K562 (cell line): ENCODE measurements around the gene PADI4. TPM values are rescaled to one million over a fixed set of nuclear protein-coding genes. Genes with fewer than 3 reads are reported as not detected.
A peak's percentile ranks its signal among the peaks of the same experiment; 100 is the strongest.

Experiments
- ATAC-seq: fragments of 200-7000 bp; cut with Tn5 transposase; 3 replicates; pipeline ENCODE4 v1.9.1; 2020; ENCODE audit warnings: moderate library complexity
- BruUV-seq: library from RNA; stranded (reverse); fragments of 400-500 nt; replicated peaks from 2 replicates; lab custom pipeline; 2021; lab: Mats Ljungman, UMichigan
- CTCF ChIA-PET: fragments of 300-600 bp; formaldehyde crosslinking; extraction: SDS; loops from one replicate; lab custom pipeline; 2021; ENCODE audit warnings: low intra/inter-chr PET ratio; lab: Yijun Ruan, JAX
- POLR2A ChIA-PET: fragments of 300-600, 350-650 bp; sonication (Branson Sonifier 250); formaldehyde crosslinking; extraction: SDS; loops from one replicate; lab custom pipeline; 2021; ENCODE audit warnings: antibody characterized with exemption, inconsistent platforms; lab: Yijun Ruan, JAX
- DNase-seq, 4 experiments: peaks; one replicate each; pipeline versions ENCODE4 v3.0.0 to v3.0.0-alpha.2; 2011 to 2018; ENCODE audit warnings: low spot score in 3 of 4, mixed read lengths in 3 of 4; ENCODE audit errors: extremely low read depth in 1 of 4
- FAIRE-seq: peaks from 2 replicates; lab custom pipeline; 2011; peaks lifted over from hg19 to GRCh38; lab: Jason Lieb, UNC
- H2AFZ ChIP-seq: 2 replicates; pipeline ENCODE4 v1.6.0; 2011; ENCODE audit warnings: low read depth, low read length, control low read depth, inconsistent platforms
- H3K27ac ChIP-seq: fragments of 200-600 bp; 3 replicates; pipeline ENCODE4 v1.8.0; 2011; ENCODE audit warnings: low read depth, mild to moderate bottlenecking, control low read depth, inconsistent platforms, low read length, moderate library complexity, mixed read lengths; ENCODE audit errors: extremely low read depth
- H3K27me3 ChIP-seq, 2 experiments: fragments of 300-600 bp in 1 of 2; 2 replicates in 1 of 2; 3 replicates in 1 of 2; pipeline versions ENCODE4 v1.6.0 to v1.8.0; 2011; ENCODE audit warnings: inconsistent platforms in 2 of 2, low read length in 2 of 2, mild to moderate bottlenecking in 1 of 2, mixed read lengths in 1 of 2, moderate library complexity in 1 of 2; ENCODE audit not compliant: control insufficient read depth in 2 of 2, insufficient read depth in 2 of 2
- H3K36me3 ChIP-seq: fragments of 300-600 bp; 3 replicates; pipeline ENCODE4 v1.8.0; 2011; ENCODE audit warnings: mild to moderate bottlenecking, low read length, inconsistent platforms; ENCODE audit not compliant: control insufficient read depth, insufficient read depth
- H3K4me1 ChIP-seq, 2 experiments: fragments of 200-600 bp in 1 of 2; replicated peaks in 1 of 2; 2 replicates in 1 of 2; 3 replicates in 1 of 2; pipeline versions ENCODE4 v1.5.1 to v1.8.0; 2011; ENCODE audit warnings: inconsistent platforms in 2 of 2, low read length in 2 of 2, mild to moderate bottlenecking in 1 of 2, mixed read lengths in 1 of 2, moderate library complexity in 1 of 2; ENCODE audit not compliant: control insufficient read depth in 2 of 2, insufficient read depth in 2 of 2
- H3K4me2 ChIP-seq: 2 replicates; pipeline ENCODE4 v1.6.1; 2011; ENCODE audit warnings: low read length, control low read depth, inconsistent platforms, mixed read lengths; ENCODE audit not compliant: insufficient read depth
- H3K4me3 ChIP-seq: fragments of 200-600 bp; sonication (generic), shearing (Covaris generic); 2 replicates; pipeline ENCODE4 v1.5.1; 2016; ENCODE audit warnings: control low read depth, inconsistent platforms
- H3K79me2 ChIP-seq: fragments of 200-600 bp; 3 replicates; pipeline ENCODE4 v1.8.0; 2011; ENCODE audit warnings: low read length, inconsistent platforms; ENCODE audit not compliant: control insufficient read depth, insufficient read depth
- H3K9ac ChIP-seq, 2 experiments: 2 replicates each; pipeline versions ENCODE4 v1.6.0 to v1.6.1; 2011; ENCODE audit warnings: low read depth in 2 of 2, low read length in 2 of 2, control low read depth in 1 of 2, inconsistent platforms in 1 of 2, mild to moderate bottlenecking in 1 of 2, mixed read lengths in 1 of 2; ENCODE audit not compliant: insufficient read depth in 1 of 2
- H3K9me1 ChIP-seq: one replicate; pipeline ENCODE4 v1.6.0; 2011; ENCODE audit warnings: inconsistent platforms, mild to moderate bottlenecking, low read length, moderate library complexity; ENCODE audit not compliant: control insufficient read depth, insufficient read depth
- H3K9me3 ChIP-seq: replicated peaks from 2 replicates; pipeline ENCODE4 v1.5.1; 2011; ENCODE audit warnings: low read depth, low read length, inconsistent platforms; ENCODE audit not compliant: control insufficient read depth, insufficient read depth
- H4K20me1 ChIP-seq: replicated peaks from 2 replicates; pipeline ENCODE4 v1.6.1; 2011; ENCODE audit warnings: low read length, inconsistent platforms, mixed read lengths; ENCODE audit not compliant: control insufficient read depth, insufficient read depth
- CTCF ChIP-seq, 3 experiments: IDR thresholded peaks in 2 of 3; conservative IDR thresholded peaks in 1 of 3; 2 replicates each; pipeline ENCODE4 v1.5.1; 2011 to 2012; ENCODE audit warnings: low read length in 3 of 3, mild to moderate bottlenecking in 3 of 3, control low read depth in 2 of 3, improper control_type of control experiment in 1 of 3, inconsistent platforms in 1 of 3, low read depth in 1 of 3, mixed read lengths in 1 of 3, moderate library complexity in 1 of 3; ENCODE audit not compliant: insufficient read depth in 2 of 3
- MAFG ChIP-seq: fragments of 450-650 bp; conservative IDR thresholded peaks from 2 replicates; pipeline ENCODE4 v1.6.1; 2016; ENCODE audit warnings: missing genetic modification characterization, missing compliant biosample characterization
- NFIC ChIP-seq: fragments of 450-650 bp; IDR thresholded peaks from 2 replicates; pipeline ENCODE4 v1.6.1; 2017; ENCODE audit warnings: mild to moderate bottlenecking, inconsistent platforms
- WGBS: fragments of 100-300 bp; shearing (Covaris generic); methylation state at CpG from one replicate; pipeline ENCODE4 v1.1.6; 2016; ENCODE audit warnings: low coverage, mixed read lengths; ENCODE audit not compliant: insufficient coverage; ENCODE audit errors: missing lambda C conversion rate; 5-methylcytosine and 5-hydroxymethylcytosine counted together
- in situ Hi-C: fragments of 300-500 bp; cut with MboI; formaldehyde crosslinking; loops from 4 replicates; pipeline ENCODE4 v1.15.0; 2018; ENCODE audit warnings: inconsistent platforms, mixed read lengths
- intact Hi-C: fragments of 100-400 bp; cut with micrococcal nuclease; formaldehyde crosslinking; loops from 2 replicates; pipeline ENCODE4 v1.14.2; 2022
- polyA plus RNA-seq, 8 experiments: library from polyadenylated mRNA; depleted of rRNA in 4 of 8; stranded (reverse) in 5 of 8; unstranded in 3 of 8; fragments of >200 nt; fragmentation: Nextera tagmentation in 2 of 8; fragmentation: Illumina TruSeq in 1 of 8; extraction: Ambion mirVana in 2 of 8; extraction: Trizol in 1 of 8; gene quantifications; 2 replicates each; pipeline versions ENCODE4 v1.2.1 to v1.2.3, GENCODE V29; 2011 to 2014; ENCODE audit warnings: inconsistent platforms in 1 of 8, missing spikeins in 1 of 8
- total RNA-seq, 7 experiments: library from RNA; depleted of rRNA in 6 of 7; stranded (reverse); fragments of >200 nt in 6 of 7; fragmentation: Illumina TruSeq in 2 of 7; extraction: Trizol in 2 of 7; gene quantifications; 2 replicates each; pipeline versions ENCODE4 v1.2.1 to v1.2.3, GENCODE V29; 2011 to 2021; ENCODE audit warnings: low replicate concordance in 1 of 7

Gene PADI4
- total and polyA plus RNA-seq, 9 of the 15 experiments (the other 6 are each of a cell fraction or from before 2014, with no cell fraction given) = 0.22 to 0.33 TPM; not detected in 7

GRCh38 chr1:17265162-17265561 is 42.8 kb upstream of the PADI4 start:
- 0% methylated on average over 2 of the region's 2 CpGs for WGBS
- DNase-seq (no peak), ATAC-seq (peak; percentile 51), FAIRE-seq (no peak)
- peaks cover 2 to 32% of the 10 kb centered on the region in 2 experiments; a peak in 3 of 5 replicates for H3K27me3 ChIP-seq
- H4K20me1 ChIP-seq = no peaks in the 10 kb centered on the region
- H3K9me1 ChIP-seq = no peaks in the 10 kb centered on the region
- H3K4me2 ChIP-seq = no peak overlapping the region
- no peak overlapping the region for H3K27ac ChIP-seq
- no peaks in the 10 kb centered on the region for H3K9me3 ChIP-seq
- intact Hi-C loops = no loop called here
- TF ChIP-seq MAFG (no peak), CTCF (IDR thresholded peaks at IDR 0.05 in 2 of 3, conservative IDR thresholded peaks at IDR 0.05 in 1 of 3; ENCODE audit: insufficient read depth in 2 of 3, low read depth in 1 of 3, low read length in 3 of 3) (0 out of 6 replicates have a peak, but pooled peaks of 1 of the 3 experiments have one; percentile 4)
- no peaks in the 10 kb centered on the region for H3K4me1 ChIP-seq
- ChIA-PET POLR2A (no interaction called here), CTCF (no interaction called here)
- H3K79me2 ChIP-seq = no peaks in the 10 kb centered on the region
- no peak overlapping the region for H3K4me3 ChIP-seq
- no peak overlapping the region; a peak in 1 of 4 replicates for H3K9ac ChIP-seq
- H2AFZ ChIP-seq = no peak overlapping the region
- in situ Hi-C loops = no loop called here
- BruUV-seq = no TSS peak
- no peaks in the 10 kb centered on the region for H3K36me3 ChIP-seq

- Histone ChIP-seq H3K79me2 (no peaks in the 10 kb centered on the region), H3K9ac (no peak overlapping the region), H3K27ac (no peak overlapping the region), H3K9me1 (no peaks in the 10 kb centered on the region), H3K27me3 (peaks cover 2 to 30% of the 10 kb centered on the region in 2 experiments; a peak in 3 of 5 replicates), H4K20me1 (no peaks in the 10 kb centered on the region), H3K4me3 (no peak overlapping the region), H3K4me1 (no peaks in the 10 kb centered on the region), H2AFZ (no peak overlapping the region), H3K9me3 (no peaks in the 10 kb centered on the region), H3K4me2 (no peak overlapping the region), H3K36me3 (no peaks in the 10 kb centered on the region)
- FAIRE-seq (no peak), ATAC-seq (no peak), DNase-seq (no peak)
- intact Hi-C loops = no loop called here
- WGBS = 10% methylated on average over 4 of the region's 4 CpGs
- in situ Hi-C loops = no loop called here
- no TSS peak for BruUV-seq
- ChIA-PET POLR2A (interaction anchor here (0.6 kb wide), 1 partner anchor 261 kb away, joined by 3 read pairs; no protein-coding TSS in a partner anchor), CTCF (no interaction called here)
- 0 out of 2 replicates have a peak, but pooled peaks have one; percentile 11 for TF ChIP-seq NFIC
These were observed 42.0 kb upstream of the PADI4 start for GRCh38 chr1:17265950-17266349.
